HAP-1 (cell line): ENCODE data around the gene TRMT1L.
A peak's percentile ranks its signal among the peaks of the same experiment; 100 is the strongest.
"Not testable (repeated sequence)": the region's sequence is repeated elsewhere in the genome, so short reads cannot be mapped to it uniquely, and the experiment has no call there.

Experiments
- DNase-seq, 2 experiments: peaks; one replicate each; pipeline ENCODE4 v3.0.0-alpha.2; 2016 to 2020; ENCODE audit warnings: low spot score in 2 of 2
- H3K27me3 ChIP-seq: fragments of 250-450 bp; sonication (Bioruptor Pico); 2 replicates; pipeline ENCODE4 v1.5.1; 2020; ENCODE audit warnings: low read depth, mild to moderate bottlenecking, moderate library complexity
- H3K36me3 ChIP-seq: fragments of 250-450 bp; sonication (Bioruptor Pico); replicated peaks from 2 replicates; pipeline ENCODE4 v1.5.1; 2020; ENCODE audit warnings: mild to moderate bottlenecking
- H3K4me1 ChIP-seq: fragments of 250-450 bp; sonication (Bioruptor Pico); 2 replicates; pipeline ENCODE4 v1.5.1; 2020; ENCODE audit warnings: mild to moderate bottlenecking
- H3K4me3 ChIP-seq: fragments of 250-450 bp; sonication (Bioruptor Pico); 2 replicates; pipeline ENCODE4 v1.5.1; 2020; ENCODE audit warnings: mild to moderate bottlenecking, moderate library complexity
- H3K9me3 ChIP-seq: fragments of 250-450 bp; sonication (Bioruptor Pico); 2 replicates; pipeline ENCODE4 v1.5.1; 2020; ENCODE audit warnings: mild to moderate bottlenecking, moderate library complexity
- in situ Hi-C: fragments of 300-500 bp; cut with MboI; formaldehyde crosslinking; loops from 3 replicates; pipeline ENCODE4 v1.14.3; 2020; ENCODE audit warnings: low sequenced_read_pairs, inconsistent platforms, mixed read lengths

Gene TRMT1L, protein sequence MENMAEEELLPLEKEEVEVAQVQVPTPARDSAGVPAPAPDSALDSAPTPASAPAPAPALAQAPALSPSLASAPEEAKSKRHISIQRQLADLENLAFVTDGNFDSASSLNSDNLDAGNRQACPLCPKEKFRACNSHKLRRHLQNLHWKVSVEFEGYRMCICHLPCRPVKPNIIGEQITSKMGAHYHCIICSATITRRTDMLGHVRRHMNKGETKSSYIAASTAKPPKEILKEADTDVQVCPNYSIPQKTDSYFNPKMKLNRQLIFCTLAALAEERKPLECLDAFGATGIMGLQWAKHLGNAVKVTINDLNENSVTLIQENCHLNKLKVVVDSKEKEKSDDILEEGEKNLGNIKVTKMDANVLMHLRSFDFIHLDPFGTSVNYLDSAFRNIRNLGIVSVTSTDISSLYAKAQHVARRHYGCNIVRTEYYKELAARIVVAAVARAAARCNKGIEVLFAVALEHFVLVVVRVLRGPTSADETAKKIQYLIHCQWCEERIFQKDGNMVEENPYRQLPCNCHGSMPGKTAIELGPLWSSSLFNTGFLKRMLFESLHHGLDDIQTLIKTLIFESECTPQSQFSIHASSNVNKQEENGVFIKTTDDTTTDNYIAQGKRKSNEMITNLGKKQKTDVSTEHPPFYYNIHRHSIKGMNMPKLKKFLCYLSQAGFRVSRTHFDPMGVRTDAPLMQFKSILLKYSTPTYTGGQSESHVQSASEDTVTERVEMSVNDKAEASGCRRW

DNA sequence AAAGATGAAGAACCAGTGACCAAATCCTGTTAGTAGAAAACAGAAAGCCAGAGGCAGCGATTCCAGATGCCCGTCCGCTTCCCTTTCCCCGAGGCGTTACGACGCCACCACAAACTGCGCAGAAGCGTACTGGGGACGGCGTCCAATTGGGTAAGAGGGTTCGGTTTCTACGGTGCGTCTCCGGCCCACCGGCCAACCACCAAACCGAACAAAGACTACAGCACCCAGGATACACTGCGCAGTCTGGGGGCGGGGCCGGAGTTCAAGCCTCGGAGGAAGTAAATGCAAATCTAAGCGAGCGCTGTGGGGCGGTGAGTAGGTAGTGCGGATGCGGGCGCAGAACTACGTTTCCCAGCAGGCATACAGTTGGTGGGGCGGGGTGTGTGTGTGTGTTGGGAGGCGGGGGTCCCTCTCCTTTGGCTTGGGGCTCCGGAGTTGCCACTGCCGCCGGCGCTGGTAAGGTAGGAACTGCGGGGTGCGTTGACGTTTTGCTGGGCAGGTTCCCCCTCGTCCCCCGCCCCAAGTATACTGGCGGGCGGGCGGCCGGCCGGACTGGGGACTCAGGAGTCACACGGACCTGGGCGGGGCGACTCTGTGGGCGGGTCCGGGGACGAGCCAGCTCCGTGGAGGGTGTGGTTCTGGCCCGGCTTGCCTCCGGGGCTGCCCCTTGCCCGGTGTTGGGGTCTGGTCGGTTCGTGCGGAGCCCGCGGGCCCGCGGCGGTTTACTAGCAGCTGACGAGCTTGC is at the start of gene TRMT1L, which contains the start of gene SWT1:
TSS of gene TRMT1L (minus strand) at position 100 of the 745 bp plus-strand sequence. CDS start 241 bp downstream, outside the sequence.
TSS of gene SWT1 (plus strand) at position 314 of the 745 bp plus-strand sequence. CDS start 3,675 bp downstream, outside the sequence.
- peak within 1 kb of the TSS; percentile 88 for H3K4me3 ChIP-seq
- H3K27me3 ChIP-seq, result no peaks in the 10 kb centered on the region
- no peaks in the 10 kb centered on the region for H3K9me3 ChIP-seq
- in situ Hi-C loops, result no loop called here
- peak; percentile 98 to 99 for DNase-seq
- H3K36me3 ChIP-seq, result no peaks in the 10 kb centered on the region
- no peaks in the 10 kb centered on the region for H3K4me1 ChIP-seq

DNA sequence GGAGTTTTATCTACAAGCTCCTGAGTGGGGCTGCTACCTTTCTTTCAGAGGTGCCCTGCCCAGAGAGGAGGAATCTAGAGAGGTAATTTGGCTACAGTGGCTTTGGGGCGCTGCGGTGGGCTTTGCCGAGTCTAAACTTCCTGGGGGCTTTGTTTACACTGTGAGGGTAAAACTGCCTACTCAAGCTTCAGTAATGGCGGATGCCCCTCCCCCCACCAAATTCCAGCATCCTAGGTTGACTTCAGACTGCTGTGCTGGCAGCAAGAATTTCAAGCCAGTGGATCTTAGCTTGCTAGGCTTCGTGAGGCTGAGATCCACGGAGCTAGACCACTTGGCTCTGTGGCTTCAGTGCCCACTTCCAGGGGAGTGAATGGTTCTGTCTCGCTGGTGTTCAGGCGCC is 44.1 kb upstream of the TRMT1L start:
- Histone ChIP-seq H3K4me3 (no peak overlapping the region), H3K27me3 (no peaks in the 10 kb centered on the region), H3K36me3 (no peaks in the 10 kb centered on the region), H3K4me1 (no peaks in the 10 kb centered on the region), H3K9me3 (no peaks in the 10 kb centered on the region)
- in situ Hi-C loops, result no loop called here
- DNase-seq, result no peak

DNA sequence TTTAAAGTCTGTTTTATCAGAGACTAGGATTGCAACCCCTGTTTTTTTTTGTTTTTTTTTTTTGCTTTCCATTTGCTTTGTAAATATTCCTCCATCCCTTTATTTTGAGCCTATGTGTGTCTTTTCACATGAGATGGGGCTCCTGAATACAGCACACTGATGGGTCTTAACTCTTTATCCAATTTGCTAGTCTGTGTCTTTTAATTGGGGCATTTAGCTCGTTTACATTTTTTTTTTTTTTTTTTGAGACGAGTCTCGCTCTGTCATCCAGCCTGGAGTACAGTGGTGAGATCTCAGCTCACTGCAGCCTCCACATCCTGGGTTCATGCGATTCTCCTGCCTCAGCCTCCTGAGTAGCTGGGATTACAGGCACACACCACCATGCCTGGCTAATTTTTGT is 42.0 kb upstream of the TRMT1L start:
- in situ Hi-C loops, H3K27me3 ChIP-seq, H3K4me3 ChIP-seq, H3K36me3 ChIP-seq, H3K9me3 ChIP-seq, H3K4me1 ChIP-seq, DNase-seq: not testable (repeated sequence)

DNA sequence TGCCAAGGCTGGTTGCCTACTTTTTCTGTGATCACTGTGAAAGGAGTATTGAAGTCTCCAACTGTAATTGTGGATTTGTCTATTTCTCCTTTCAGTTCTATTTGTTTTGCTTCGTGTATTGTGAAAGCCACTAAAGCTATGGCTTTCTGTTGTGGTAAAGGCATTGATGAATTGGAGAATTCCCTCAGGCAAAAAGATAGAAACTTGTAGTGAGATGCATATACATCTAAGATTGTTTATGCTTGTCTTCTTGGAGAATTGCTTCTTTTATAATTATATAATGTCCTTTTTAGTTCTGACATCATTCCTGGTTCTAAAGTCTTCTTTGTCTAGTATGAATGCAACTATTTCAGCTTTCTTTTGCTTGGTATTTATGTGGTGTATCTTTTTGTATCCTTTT is 37.0 kb upstream of the TRMT1L start:
- H3K36me3 ChIP-seq, result no peaks in the 10 kb centered on the region
- H3K4me3 ChIP-seq, result no peak overlapping the region
- in situ Hi-C loops, result no loop called here
- peak in 1 of 2 experiments; percentile 35 for DNase-seq
- no peaks in the 10 kb centered on the region for H3K27me3 ChIP-seq
- H3K4me1 ChIP-seq, result no peaks in the 10 kb centered on the region
- H3K9me3 ChIP-seq, result no peaks in the 10 kb centered on the region

DNA sequence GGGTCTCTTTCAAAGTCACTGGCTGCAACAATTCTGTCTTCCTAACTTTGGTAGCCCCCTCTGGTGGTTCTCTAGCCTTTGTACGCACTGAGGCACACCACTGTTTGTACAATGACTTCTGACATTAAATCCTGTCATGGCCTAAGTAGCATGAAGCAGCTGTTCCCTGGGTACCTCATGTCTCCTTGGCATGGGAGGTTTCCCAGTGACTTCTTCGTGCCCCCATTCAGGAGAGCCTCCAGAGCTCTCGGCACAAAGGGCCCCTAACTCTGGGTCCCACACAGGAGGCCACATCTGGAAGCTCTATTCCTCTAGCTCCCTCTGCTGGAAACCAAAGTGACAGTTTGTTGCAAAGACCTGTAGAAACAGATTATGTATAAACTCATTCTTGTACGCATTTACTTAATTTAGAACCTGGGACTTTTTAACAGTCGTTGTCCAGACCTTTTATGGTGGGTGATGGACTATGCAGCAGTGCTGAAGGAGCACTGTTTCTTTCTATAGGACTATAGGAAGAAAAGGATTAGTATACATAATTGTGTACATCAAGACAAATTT is 13.6 kb upstream of the TRMT1L start:
- peak; percentile 65 to 70 for DNase-seq
- Histone ChIP-seq H3K4me1 (0 out of 2 replicates have a peak, but pooled peaks cover 3% of the 10 kb centered on the region), H3K9me3 (no peaks in the 10 kb centered on the region), H3K27me3 (no peaks in the 10 kb centered on the region), H3K36me3 (no peaks in the 10 kb centered on the region), H3K4me3 (no peak overlapping the region)
- in situ Hi-C loops, result no loop called here

DNA sequence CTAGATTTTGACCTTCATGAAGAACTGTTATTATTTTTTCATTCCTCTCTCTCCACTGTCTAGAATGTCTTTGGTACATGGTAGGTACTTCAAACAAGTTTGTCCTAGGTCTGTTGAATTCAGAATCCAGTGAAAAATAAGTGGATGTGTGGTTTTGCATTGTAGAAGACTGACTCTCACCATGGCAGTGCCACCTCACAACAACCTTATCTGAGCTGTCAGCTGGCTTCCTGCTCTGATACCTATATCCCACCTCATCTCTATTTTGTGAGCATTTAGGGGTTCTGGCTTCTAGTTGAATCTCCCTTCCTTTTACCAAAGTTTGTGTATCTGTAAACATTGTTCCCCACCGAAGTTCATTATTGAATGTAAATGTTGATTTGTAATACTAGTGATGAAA is 9.4 kb upstream of the TRMT1L start:
- in situ Hi-C loops, result loop anchor here (10.0 kb wide), 1 partner anchor 361 kb away; no protein-coding TSS in a partner anchor
- H3K36me3 ChIP-seq, result no peaks in the 10 kb centered on the region
- DNase-seq, result no peak

DNA sequence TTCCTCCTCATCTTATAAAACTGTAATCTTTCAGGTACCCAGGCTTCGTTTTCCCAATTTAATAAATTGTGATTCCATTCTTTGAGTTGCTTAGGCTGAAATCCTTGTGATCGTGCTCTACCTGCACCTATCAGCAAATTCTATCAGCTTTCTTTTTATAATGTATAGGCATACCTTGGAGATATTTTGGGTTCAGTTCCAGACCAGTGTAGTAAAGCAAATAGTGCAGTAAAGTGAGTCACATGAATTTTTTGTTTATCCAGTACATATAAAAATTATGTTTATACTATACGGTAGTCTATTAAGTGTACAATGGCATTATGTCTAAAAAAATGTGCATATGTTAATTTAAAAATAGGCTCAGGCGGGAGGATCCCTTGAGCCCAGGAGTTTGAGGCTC is 5.7 kb upstream of the TRMT1L start:
- in situ Hi-C loops, result loop anchor here (10.0 kb wide), 1 partner anchor 358 kb away; no protein-coding TSS in a partner anchor
- Histone ChIP-seq H3K27me3 (no peaks in the 10 kb centered on the region), H3K36me3 (no peaks in the 10 kb centered on the region), H3K4me3 (no peak overlapping the region), H3K9me3 (no peaks in the 10 kb centered on the region), H3K4me1 (no peaks in the 10 kb centered on the region)
- DNase-seq, result no peak

More for the DNA sequence above, 9.4 kb upstream of the TRMT1L start:
- H3K4me3 ChIP-seq, result no peak overlapping the region
- no peaks in the 10 kb centered on the region for H3K27me3 ChIP-seq
- H3K9me3 ChIP-seq, result no peaks in the 10 kb centered on the region
- 0 out of 2 replicates have a peak, but pooled peaks cover 3% of the 10 kb centered on the region for H3K4me1 ChIP-seq

DNA sequence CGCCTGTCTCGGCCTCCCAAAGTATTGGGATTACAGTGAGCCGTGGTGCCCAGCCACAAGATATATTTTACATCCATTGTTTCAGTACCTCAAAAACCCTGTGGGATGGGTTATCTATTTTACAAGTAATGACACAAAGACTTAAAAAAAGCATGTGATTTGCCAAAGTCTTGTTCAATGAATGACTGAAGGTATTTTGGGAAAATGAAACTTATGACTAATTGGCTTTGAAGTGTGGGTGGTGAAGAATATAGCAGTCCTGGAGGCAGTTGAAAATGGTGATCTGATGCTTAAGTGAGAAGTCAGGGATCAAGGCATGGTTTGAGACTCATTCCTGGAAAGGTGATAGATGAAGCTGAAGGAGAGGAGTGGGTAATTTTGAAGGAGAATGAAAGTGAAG is 3.2 kb upstream of the TRMT1L start:
- H3K9me3 ChIP-seq, result no peaks in the 10 kb centered on the region
- no peaks in the 10 kb centered on the region for H3K4me1 ChIP-seq
- H3K4me3 ChIP-seq, result no peak overlapping the region
- H3K36me3 ChIP-seq, result no peaks in the 10 kb centered on the region
- in situ Hi-C loops, result loop anchor here (10.0 kb wide), 1 partner anchor 355 kb away; no protein-coding TSS in a partner anchor
- H3K27me3 ChIP-seq, result no peaks in the 10 kb centered on the region
- no peak for DNase-seq

DNA sequence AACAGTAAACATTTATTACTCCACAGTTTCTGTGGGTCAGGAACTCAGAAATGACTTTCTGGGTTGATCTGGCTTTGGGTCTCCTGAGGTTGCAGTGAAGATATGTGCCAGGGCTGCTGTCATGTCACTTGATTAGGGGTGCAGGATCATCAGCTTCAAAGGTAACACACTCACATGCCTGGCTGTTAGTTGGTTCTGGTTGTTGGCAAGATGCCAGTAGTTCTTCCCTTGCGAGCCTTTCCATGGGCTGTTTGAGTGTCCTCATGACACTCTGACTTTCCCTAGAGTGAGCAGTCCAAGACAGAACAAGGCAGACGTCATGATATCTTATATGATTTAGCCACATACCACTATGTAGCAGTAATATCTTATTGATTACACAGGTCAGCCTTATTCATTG is 2.0 kb upstream of the TRMT1L start:
- no peak for DNase-seq
- no peaks in the 10 kb centered on the region for H3K4me1 ChIP-seq

DNA sequence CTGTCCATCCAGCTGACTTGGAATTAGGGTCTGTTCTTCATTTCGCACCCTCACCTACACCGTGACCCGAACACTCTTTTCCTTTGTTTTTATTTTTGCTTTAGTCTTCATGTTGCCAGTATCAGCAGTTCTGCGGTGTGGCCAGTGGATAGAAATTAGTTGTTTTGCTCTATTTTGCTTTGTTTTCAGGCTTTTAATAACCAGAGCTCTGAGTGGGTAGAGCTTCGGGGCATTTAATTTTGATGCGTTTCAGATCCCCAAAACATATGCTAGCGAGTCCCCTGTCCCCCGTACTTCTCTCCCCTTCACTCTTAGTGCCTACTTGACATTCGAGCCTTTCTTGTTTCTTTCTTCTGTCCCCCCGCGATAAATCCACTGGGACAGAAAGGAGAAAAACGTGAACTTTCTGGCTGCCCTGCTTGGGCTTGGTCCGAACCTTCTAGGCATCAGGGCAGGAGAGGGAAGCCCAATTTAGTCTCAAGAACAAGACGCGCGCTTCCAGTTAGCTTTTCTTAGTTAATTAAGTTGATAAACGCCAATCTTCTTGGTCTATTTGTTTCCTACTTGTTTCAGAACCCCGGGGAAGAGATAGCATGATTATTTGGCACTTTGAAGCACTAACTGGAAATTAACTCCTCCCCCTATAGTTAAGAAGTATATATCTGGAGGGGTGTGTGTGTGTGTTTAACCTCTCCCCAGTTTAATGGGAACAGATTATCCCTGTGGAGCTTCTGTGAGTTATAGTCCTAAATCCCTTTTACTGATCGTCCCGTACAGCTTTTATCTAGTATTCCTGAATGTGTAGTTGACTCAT is 1.1 kb upstream of the TRMT1L start:
- no peaks in the 10 kb centered on the region for H3K4me1 ChIP-seq
- peak overlapping the region; percentile 88 for H3K4me3 ChIP-seq

More for the DNA sequence above, 2.0 kb upstream of the TRMT1L start:
- H3K36me3 ChIP-seq, result no peaks in the 10 kb centered on the region
- in situ Hi-C loops, result no loop called here
- no peak overlapping the region for H3K4me3 ChIP-seq
- H3K27me3 ChIP-seq, result no peaks in the 10 kb centered on the region
- no peaks in the 10 kb centered on the region for H3K9me3 ChIP-seq

DNA sequence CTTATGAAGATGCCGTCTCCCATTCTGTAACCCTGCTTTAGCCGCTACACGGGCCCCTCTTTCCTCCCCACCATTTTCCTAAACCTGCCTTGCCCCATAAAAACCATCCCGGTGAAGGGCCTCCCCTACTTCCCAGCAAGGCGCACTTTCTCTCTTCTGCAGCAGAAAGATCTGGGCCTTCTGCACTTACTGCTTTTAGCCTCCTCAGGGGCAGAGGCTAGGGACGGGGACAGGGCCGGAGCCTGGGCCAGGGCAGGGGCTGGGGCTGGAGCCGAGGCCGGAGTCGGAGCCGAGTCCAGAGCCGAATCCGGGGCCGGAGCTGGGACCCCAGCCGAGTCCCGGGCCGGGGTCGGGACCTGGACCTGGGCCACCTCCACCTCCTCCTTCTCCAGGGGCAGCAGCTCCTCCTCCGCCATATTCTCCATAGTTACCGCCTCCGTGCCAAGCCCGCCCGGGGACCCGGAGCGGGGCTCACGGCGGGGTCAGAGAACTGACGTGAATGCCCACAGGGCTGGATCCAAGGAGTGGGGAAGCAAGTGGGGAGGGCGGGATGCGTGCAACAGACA is 382 bp downstream of the TRMT1L start:
- no peaks in the 10 kb centered on the region for H3K36me3 ChIP-seq
- no peaks in the 10 kb centered on the region for H3K9me3 ChIP-seq
- peak in 1 of 2 experiments; percentile 22 for DNase-seq
- no peaks in the 10 kb centered on the region for H3K4me1 ChIP-seq
- H3K27me3 ChIP-seq, result no peaks in the 10 kb centered on the region
- H3K4me3 ChIP-seq, result peak overlapping the region; percentile 88
- in situ Hi-C loops, result no loop called here

More for the DNA sequence above, 1.1 kb upstream of the TRMT1L start:
- Histone ChIP-seq H3K9me3 (no peaks in the 10 kb centered on the region), H3K27me3 (no peaks in the 10 kb centered on the region), H3K36me3 (no peaks in the 10 kb centered on the region)
- peak in 1 of 2 experiments; percentile 37 for DNase-seq
- in situ Hi-C loops, result no loop called here

DNA sequence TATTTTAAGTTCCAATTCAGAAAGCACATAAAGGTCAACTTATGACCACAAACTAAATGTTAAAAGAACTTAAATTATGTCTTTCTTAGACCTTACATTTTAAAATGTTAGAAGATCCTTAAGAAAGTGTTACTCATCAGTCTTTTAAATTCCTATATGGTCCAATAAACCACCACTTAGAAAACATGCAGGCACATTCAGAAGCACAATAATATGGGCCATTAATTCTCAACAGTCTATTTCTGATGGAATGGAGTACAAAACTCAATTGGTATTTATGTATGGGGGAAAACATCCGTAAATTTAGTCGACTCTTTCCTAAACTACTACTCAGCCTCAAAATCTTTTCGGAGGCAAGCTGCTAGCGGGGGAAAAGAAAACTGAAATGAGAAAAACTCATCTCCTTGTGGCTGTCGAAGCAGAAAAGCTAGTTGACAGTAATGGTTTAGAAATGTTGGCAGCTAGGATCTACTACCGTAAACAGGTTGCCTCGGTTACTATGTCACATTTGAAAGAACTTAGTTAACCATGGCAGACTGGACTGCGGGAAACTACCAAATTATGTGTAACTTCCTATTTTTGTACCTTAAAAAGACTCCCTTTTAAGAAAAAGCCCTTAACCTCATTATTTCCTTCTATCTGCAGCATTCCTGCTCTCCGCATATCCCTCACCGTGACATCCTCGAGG is 1.0 kb downstream of the TRMT1L start:
- in situ Hi-C loops, result no loop called here
- H3K9me3 ChIP-seq, result no peaks in the 10 kb centered on the region
- H3K4me1 ChIP-seq, result no peaks in the 10 kb centered on the region
- H3K27me3 ChIP-seq, result no peaks in the 10 kb centered on the region
- peak overlapping the region; percentile 88 for H3K4me3 ChIP-seq
- no peak for DNase-seq
- no peaks in the 10 kb centered on the region for H3K36me3 ChIP-seq
